Esophagus squamous epithelium (tissue), 5 donors: ENCODE data around the gene LIX1L. TPM values are rescaled to one million over a fixed set of nuclear protein-coding genes. Genes with fewer than 3 reads are reported as not detected.

Experiments
- DNase-seq: peaks from one replicate; lab custom pipeline; 2025; lab: John Stamatoyannopoulos, UW
- H3K27ac ChIP-seq, 4 donors: fragments of 200-600 bp; sonication (generic); one replicate each; pipeline ENCODE4 v1.5.1; 2016 to 2019; ENCODE audit warnings: mild to moderate bottlenecking in 1 of 4
- H3K27me3 ChIP-seq, 4 donors: fragments of 200-600 bp; sonication (generic); 1 replicate in 3 of 4; 2 replicates in 1 of 4; pipeline versions ENCODE4 v1.5.1 to v1.6.0; 2017 to 2021; ENCODE audit warnings: antibody characterized with exemption in 1 of 4
- H3K36me3 ChIP-seq, 3 donors: fragments of 200-600 bp; sonication (generic); one replicate each; pipeline ENCODE4 v1.5.1; 2016 to 2019
- H3K4me1 ChIP-seq, 3 donors: fragments of 200-600 bp; sonication (generic); one replicate each; pipeline ENCODE4 v1.5.1; 2017 to 2019
- H3K4me3 ChIP-seq, 4 donors: fragments of 200-600 bp; sonication (generic); 1 replicate in 3 of 4; 2 replicates in 1 of 4; pipeline ENCODE4 v1.5.1; 2016 to 2019; ENCODE audit warnings: mild to moderate bottlenecking in 2 of 4, moderate library complexity in 1 of 4
- H3K9me3 ChIP-seq, 3 donors: fragments of 200-600 bp; sonication (generic); one replicate each; pipeline ENCODE4 v1.5.1; 2016 to 2019
- POLR2A ChIP-seq, 4 donors: fragments of 450-650 bp; IDR thresholded peaks; one replicate each; pipeline ENCODE4 v1.6.1; 2017; ENCODE audit warnings: antibody characterized with exemption in 4 of 4, mild to moderate bottlenecking in 4 of 4, moderate library complexity in 3 of 4
- WGBS, 2 donors: methylation state at CpG; one replicate each; pipeline ENCODE4 v1.1.5; 2018; 5-methylcytosine and 5-hydroxymethylcytosine counted together
- intact Hi-C: fragments of 100-400 bp; cut with DNase I; formaldehyde crosslinking; loops from one replicate; pipeline ENCODE4 v1.15.0; 2022
- total RNA-seq, 4 donors: library from RNA; depleted of rRNA; stranded (reverse); fragments of >200 nt; gene quantifications; one replicate each; pipeline ENCODE4 v1.1.0, GENCODE V29; 2016
- TF ChIP-seq, protein P1 (sequence below), 6 experiments: fragments of 450-650 bp in 4 of 6; fragments of 200-600 bp in 2 of 6; sonication (generic) in 2 of 6; IDR thresholded peaks; one replicate each; pipeline ENCODE4 v1.5.1; 2016 to 2019; ENCODE audit warnings: antibody characterized with exemption in 6 of 6, mild to moderate bottlenecking in 4 of 6, moderate library complexity in 4 of 6
- donor health status: DM: yes; HTN: yes; CAD: no.

Gene LIX1L
- total RNA-seq, 4 donors from 2014 or later, result 1.9 to 12.2 (median 5.9) TPM

DNA sequence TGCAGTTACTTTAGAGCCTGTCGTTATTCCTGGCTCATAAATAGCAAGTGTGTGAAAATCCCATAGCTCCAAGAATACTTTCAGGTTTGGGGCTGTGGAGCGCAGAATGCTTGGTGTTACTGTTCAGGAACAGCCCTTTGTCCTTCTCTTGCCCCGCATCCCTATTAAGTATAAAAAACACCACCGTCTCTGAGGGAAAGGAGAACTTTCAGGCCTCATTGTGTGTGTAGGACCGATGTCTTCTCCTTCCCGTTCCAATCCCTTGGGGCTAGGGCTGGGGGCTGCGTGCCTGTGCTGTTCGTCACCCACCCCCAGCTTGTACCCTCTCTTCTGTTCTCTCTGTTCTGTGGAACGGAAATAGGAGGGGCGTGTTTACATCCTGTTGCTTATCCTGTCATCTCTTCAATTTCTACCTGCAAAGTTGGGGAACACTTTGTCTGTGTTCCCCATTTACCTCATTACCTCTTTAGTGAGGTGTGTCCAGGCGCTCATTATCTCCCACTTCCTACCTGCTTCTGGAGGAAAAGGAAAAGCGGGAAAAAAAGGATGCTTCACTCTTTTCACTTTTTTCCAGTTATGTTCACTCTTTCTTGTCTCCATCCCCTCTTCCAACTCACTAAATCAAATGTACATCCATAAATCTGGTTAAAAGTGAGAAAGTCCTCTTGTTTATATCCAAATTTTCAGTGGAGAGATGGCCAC lies 39.4 kb upstream of the LIX1L start:
- Histone ChIP-seq H3K4me3 (peak overlapping the region; percentile 57 to 82 (median 78)), H3K9me3 (no peaks in the 10 kb centered on the region), H3K27me3 (no peaks in the 10 kb centered on the region), H3K4me1 (peaks cover 19 to 80% (median 35%) of the 10 kb centered on the region in 3 donors), H3K36me3 (peaks cover 16 to 33% (median 24%) of the 10 kb centered on the region in 3 donors), H3K27ac (peak overlapping the region; percentile 93 to 99 (median 98))
- 8 to 10% methylated on average over 8 to 12 of the region's 12 CpGs for WGBS, 2 donors
- TF ChIP-seq POLR2A (IDR thresholded peaks at IDR 0.05), result peak in 1 of 4 donors; percentile 64
- TF ChIP-seq, protein P1, sequence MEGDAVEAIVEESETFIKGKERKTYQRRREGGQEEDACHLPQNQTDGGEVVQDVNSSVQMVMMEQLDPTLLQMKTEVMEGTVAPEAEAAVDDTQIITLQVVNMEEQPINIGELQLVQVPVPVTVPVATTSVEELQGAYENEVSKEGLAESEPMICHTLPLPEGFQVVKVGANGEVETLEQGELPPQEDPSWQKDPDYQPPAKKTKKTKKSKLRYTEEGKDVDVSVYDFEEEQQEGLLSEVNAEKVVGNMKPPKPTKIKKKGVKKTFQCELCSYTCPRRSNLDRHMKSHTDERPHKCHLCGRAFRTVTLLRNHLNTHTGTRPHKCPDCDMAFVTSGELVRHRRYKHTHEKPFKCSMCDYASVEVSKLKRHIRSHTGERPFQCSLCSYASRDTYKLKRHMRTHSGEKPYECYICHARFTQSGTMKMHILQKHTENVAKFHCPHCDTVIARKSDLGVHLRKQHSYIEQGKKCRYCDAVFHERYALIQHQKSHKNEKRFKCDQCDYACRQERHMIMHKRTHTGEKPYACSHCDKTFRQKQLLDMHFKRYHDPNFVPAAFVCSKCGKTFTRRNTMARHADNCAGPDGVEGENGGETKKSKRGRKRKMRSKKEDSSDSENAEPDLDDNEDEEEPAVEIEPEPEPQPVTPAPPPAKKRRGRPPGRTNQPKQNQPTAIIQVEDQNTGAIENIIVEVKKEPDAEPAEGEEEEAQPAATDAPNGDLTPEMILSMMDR (IDR thresholded peaks at IDR 0.05), result no peak
- intact Hi-C loops, result no loop called here
- DNase-seq, result no peak

DNA sequence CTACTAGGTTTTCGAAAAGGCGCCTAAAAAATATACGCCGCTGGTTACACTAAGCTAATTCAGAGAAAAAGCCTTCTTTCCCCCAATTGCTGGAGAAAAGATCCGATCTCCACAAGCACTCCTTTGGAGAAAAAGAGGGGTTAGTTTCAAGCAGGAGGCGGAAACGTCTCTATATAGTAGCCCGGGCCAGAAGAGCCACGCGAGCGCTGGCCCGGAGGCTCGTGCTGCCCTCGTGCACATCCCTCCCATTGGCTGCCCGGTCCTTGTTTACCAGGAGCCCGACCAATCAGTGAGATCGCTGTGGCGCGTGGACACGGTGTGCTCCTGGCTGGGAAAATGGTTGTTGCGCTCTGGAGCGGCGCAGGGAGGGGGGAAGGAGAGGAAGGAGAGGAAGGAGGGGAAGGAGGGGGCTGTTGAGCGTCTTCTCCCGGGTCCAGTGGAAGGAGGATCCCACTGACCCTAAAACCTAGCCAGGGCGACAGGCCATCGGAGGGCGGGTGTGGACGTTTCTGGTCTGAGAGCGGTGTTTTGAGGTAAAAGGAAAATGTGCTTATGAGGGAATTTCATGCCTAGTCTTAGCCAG lies 38.7 kb upstream of the LIX1L start, which contains the start of gene TXNIP:
Gene TXNIP (minus strand): TSS at position 147 of the 583 bp plus-strand sequence. CDS start 313 bp downstream, outside the sequence.
- H3K27me3 ChIP-seq, result no peaks in the 10 kb centered on the region
- H3K9me3 ChIP-seq, result no peaks in the 10 kb centered on the region
- H3K4me3 ChIP-seq, result peak within 1 kb of the TSS; percentile 57 to 82 (median 78)
- H3K36me3 ChIP-seq, result peaks cover 16 to 34% (median 24%) of the 10 kb centered on the region in 3 donors
- WGBS, 2 donors, result 0% methylated on average over 24 to 30 of the region's 30 CpGs
- peak within 1 kb of the TSS; percentile 93 to 99 (median 98) for H3K27ac ChIP-seq
- H3K4me1 ChIP-seq, result peaks cover 19 to 80% (median 33%) of the 10 kb centered on the region in 3 donors
- peak; percentile 98 for DNase-seq
- TF ChIP-seq POLR2A (IDR thresholded peaks at IDR 0.05), result peak in 3 of 4 donors; percentile 58 to 99 (median 97)
- TF ChIP-seq, protein P1 (IDR thresholded peaks at IDR 0.05), result no peak
- intact Hi-C loops, result no loop called here

DNA sequence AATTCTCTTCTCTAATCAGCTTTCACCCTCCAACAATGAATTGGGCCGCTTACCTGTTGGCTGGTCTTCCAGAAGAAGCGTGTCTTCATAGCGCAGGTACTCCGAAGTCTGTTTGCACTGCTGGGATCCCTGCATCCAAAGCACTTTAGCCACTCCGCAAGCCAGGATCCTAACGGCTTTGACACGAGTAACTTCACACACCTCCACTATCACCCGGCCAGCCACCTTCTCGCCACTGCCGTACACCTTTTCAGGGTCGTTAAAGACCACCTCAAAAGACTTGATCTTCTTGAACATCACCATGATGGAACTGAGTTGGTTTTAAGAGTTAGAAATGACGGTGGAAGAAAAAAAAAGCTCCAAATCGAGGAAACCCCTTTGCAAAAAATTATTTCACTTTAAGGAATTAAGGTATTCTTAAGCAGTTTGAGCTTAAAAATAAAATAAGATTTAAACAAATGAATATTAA lies 38.2 kb upstream of the LIX1L start:
- H3K9me3 ChIP-seq, result no peaks in the 10 kb centered on the region
- TF ChIP-seq POLR2A (IDR thresholded peaks at IDR 0.05), result no peak
- TF ChIP-seq, protein P1 (IDR thresholded peaks at IDR 0.05), result no peak
- H3K36me3 ChIP-seq, result peaks cover 16 to 34% (median 24%) of the 10 kb centered on the region in 3 donors
- peak overlapping the region; percentile 57 to 82 (median 78) for H3K4me3 ChIP-seq
- H3K4me1 ChIP-seq, result peaks cover 19 to 80% (median 30%) of the 10 kb centered on the region in 3 donors
- WGBS, 2 donors, result 2 to 3% methylated on average over 13 of the region's 13 CpGs
- no peaks in the 10 kb centered on the region for H3K27me3 ChIP-seq
- no peak for DNase-seq
- peak overlapping the region; percentile 93 to 99 (median 98) for H3K27ac ChIP-seq
- intact Hi-C loops, result no loop called here

DNA sequence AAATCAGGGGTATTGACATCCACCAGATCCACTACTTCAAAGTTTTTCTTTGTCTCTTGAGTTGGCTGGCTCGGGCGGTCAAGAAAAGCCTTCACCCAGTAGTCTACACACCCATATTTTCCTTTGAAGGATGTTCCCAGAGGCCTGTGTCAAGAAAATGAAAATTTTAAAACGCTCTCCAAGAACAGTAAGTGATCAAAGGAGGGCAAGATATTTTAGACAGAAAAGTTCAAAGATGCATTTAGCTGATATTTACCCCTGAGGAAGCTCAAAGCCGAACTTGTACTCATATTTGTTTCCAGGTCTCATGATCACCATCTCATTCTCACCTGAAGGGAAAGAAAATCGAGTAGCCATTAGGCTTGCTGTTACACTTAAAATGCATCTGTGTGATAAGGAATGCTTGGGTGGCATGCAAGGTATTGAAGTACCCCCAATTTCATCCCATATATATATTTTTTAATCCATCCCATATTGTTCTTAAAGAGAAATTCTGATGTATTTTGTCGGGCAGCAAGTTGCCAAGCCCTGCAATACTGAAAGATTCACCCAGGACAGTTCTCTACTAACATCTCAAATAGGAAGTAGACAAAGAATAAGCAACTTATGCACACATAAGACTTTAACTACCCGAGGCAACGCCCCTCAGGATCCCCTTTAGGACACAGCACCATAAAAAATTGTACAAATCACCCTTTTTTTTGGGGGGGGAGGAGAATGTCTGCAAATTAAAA lies 37.5 kb upstream of the LIX1L start:
- Histone ChIP-seq H3K9me3 (no peaks in the 10 kb centered on the region), H3K4me3 (peak overlapping the region; percentile 57 to 82 (median 78)), H3K4me1 (peaks cover 19 to 80% (median 25%) of the 10 kb centered on the region in 3 donors), H3K36me3 (peaks cover 16 to 34% (median 24%) of the 10 kb centered on the region in 3 donors), H3K27me3 (no peaks in the 10 kb centered on the region), H3K27ac (peak overlapping the region; percentile 93 to 99 (median 98))
- TF ChIP-seq, protein P1 (IDR thresholded peaks at IDR 0.05), result peak in 1 of 6 experiments; percentile 9
- no peak for TF ChIP-seq POLR2A (IDR thresholded peaks at IDR 0.05)
- intact Hi-C loops, result no loop called here
- DNase-seq, result no peak
- 2 to 5% methylated on average over 8 of the region's 8 CpGs for WGBS, 2 donors
